CD4-positive, alpha-beta memory T cell (primary cell): Measurements from ENCODE around the gene CELF4. TPM values are rescaled to one million over a fixed set of nuclear protein-coding genes. Genes with fewer than 3 reads are reported as not detected.

Experiments used
- CTCF ChIA-PET: fragments of 350-600 bp; sonication (Branson Sonifier 250); formaldehyde crosslinking; loops from one replicate; lab custom pipeline; 2021; ENCODE audit warnings: inconsistent platforms; ENCODE audit not compliant: partially characterized antibody; lab: Charles Lee
- POLR2A ChIA-PET: fragments of 350-600 bp; sonication (Branson Sonifier 250); formaldehyde crosslinking; loops from one replicate; lab custom pipeline; 2021; ENCODE audit not compliant: partially characterized antibody; lab: Charles Lee
- DNase-seq, 5 donors: peaks; one replicate each; pipeline versions ENCODE4 v3.0.0 to v3.0.0-alpha.2; 2020 to 2022; ENCODE audit warnings: mixed read lengths in 1 of 5
- H3K27ac ChIP-seq: one replicate; pipeline ENCODE4 v1.7.0; 2013; ENCODE audit warnings: low read depth, low read length
- H3K27me3 ChIP-seq: 2 replicates; pipeline ENCODE4 v1.7.0; 2013; ENCODE audit warnings: mild to moderate bottlenecking, low read length, moderate library complexity; ENCODE audit not compliant: insufficient read depth
- H3K36me3 ChIP-seq: 2 replicates; pipeline ENCODE4 v1.7.0; 2013; ENCODE audit warnings: mild to moderate bottlenecking, low read length, moderate library complexity; ENCODE audit not compliant: insufficient read depth
- H3K4me1 ChIP-seq: 2 replicates; pipeline ENCODE4 v1.7.0; 2013; ENCODE audit warnings: mild to moderate bottlenecking, low read length, moderate library complexity; ENCODE audit not compliant: insufficient read depth
- H3K4me3 ChIP-seq, 2 donors: one replicate each; pipeline ENCODE4 v1.7.0; 2013; ENCODE audit warnings: low read length in 2 of 2, mild to moderate bottlenecking in 1 of 2
- H3K9me3 ChIP-seq, 2 donors: one replicate each; pipeline ENCODE4 v1.7.0; 2013; ENCODE audit warnings: low read length in 2 of 2, control low read depth in 1 of 2; ENCODE audit not compliant: control insufficient read depth in 1 of 2
- H3K27ac Mint-ChIP-seq, 7 donors: one replicate each; pipeline ENCODE4 v1.8.0; 2020 to 2021; ENCODE audit warnings: mixed read lengths in 7 of 7, mild to moderate bottlenecking in 6 of 7, inconsistent platforms in 3 of 7, moderate library complexity in 3 of 7
- H3K27me3 Mint-ChIP-seq, 2 donors: one replicate each; pipeline ENCODE4 v1.8.0; 2020 to 2021; ENCODE audit warnings: mixed read lengths in 2 of 2
- H3K36me3 Mint-ChIP-seq, 2 donors: one replicate each; pipeline ENCODE4 v1.8.0; 2020 to 2021; ENCODE audit warnings: mixed read lengths in 2 of 2, inconsistent platforms in 1 of 2, mild to moderate bottlenecking in 1 of 2
- H3K4me1 Mint-ChIP-seq, 4 donors: one replicate each; pipeline ENCODE4 v1.8.0; 2020 to 2021; ENCODE audit warnings: mixed read lengths in 4 of 4, mild to moderate bottlenecking in 1 of 4
- H3K4me3 Mint-ChIP-seq, 8 donors: one replicate each; pipeline ENCODE4 v1.8.0; 2020 to 2021; ENCODE audit warnings: mixed read lengths in 8 of 8, mild to moderate bottlenecking in 7 of 8, moderate library complexity in 6 of 8, inconsistent platforms in 3 of 8
- H3K9me3 Mint-ChIP-seq, 8 donors: one replicate each; pipeline ENCODE4 v1.8.0; 2020 to 2021; ENCODE audit warnings: mixed read lengths in 8 of 8, mild to moderate bottlenecking in 5 of 8, inconsistent platforms in 3 of 8, moderate library complexity in 1 of 8
- intact Hi-C: fragments of 100-400 bp; cut with micrococcal nuclease; formaldehyde crosslinking; loops from one replicate; pipeline ENCODE4 v1.15.1; 2023
- polyA plus RNA-seq, 2 donors: library from polyadenylated mRNA; unstranded; fragments of 300-500 nt; fragmentation: Illumina TruSeq; gene quantifications; one replicate each; pipeline ENCODE4 v1.2.3, GENCODE V29; 2021
- total RNA-seq, 2 experiments: library from RNA; stranded (reverse); gene quantifications; one replicate each; pipeline ENCODE4 v1.2.3, GENCODE V29; 2021

The CELF4 gene
- total and polyA plus RNA-seq, 4 experiments from 2014 or later = 0.23 TPM; not detected in 3

GRCh38 chr18:37511721-37512298, 53.8 kb downstream of the CELF4 start:
- CTCF ChIA-PET = no interaction called here
- Histone ChIP-seq H3K27ac (no peak overlapping the region), H3K9me3 (no peaks in the 10 kb centered on the region), H3K27me3 (no peaks in the 10 kb centered on the region), H3K4me3 (no peak overlapping the region), H3K36me3 (no peaks in the 10 kb centered on the region), H3K4me1 (no peaks in the 10 kb centered on the region)
- H3K4me3 Mint-ChIP-seq = no peak overlapping the region
- no peak for DNase-seq
- peaks cover 4 to 7% of the 10 kb centered on the region in 2 donors for H3K27me3 Mint-ChIP-seq
- intact Hi-C loops = no loop called here
- no peaks in the 10 kb centered on the region for H3K4me1 Mint-ChIP-seq
- peaks cover 3 to 25% (median 7%) of the 10 kb centered on the region in 8 donors for H3K9me3 Mint-ChIP-seq
- POLR2A ChIA-PET = no interaction called here
- no peak overlapping the region for H3K27ac Mint-ChIP-seq
- H3K36me3 Mint-ChIP-seq = no peaks in the 10 kb centered on the region

GRCh38 chr18:37509600-37509999, 56.0 kb downstream of the CELF4 start:
- Mint-ChIP-seq H3K36me3 (no peaks in the 10 kb centered on the region), H3K9me3 (peaks cover 3 to 25% (median 7%) of the 10 kb centered on the region in 8 donors), H3K27ac (no peak overlapping the region), H3K4me1 (no peaks in the 10 kb centered on the region), H3K27me3 (peaks cover 2 to 7% of the 10 kb centered on the region in 2 donors), H3K4me3 (no peak overlapping the region)
- ChIA-PET POLR2A (no interaction called here), CTCF (no interaction called here)
- Histone ChIP-seq H3K27ac (no peak overlapping the region), H3K9me3 (no peaks in the 10 kb centered on the region), H3K4me1 (no peaks in the 10 kb centered on the region), H3K27me3 (no peaks in the 10 kb centered on the region), H3K4me3 (no peak overlapping the region), H3K36me3 (no peaks in the 10 kb centered on the region)
- DNase-seq = no peak
- intact Hi-C loops = no loop called here

GRCh38 chr18:37508207-37508606, 57.4 kb downstream of the CELF4 start:
- Mint-ChIP-seq H3K27me3 (peaks cover 0 to 2% of the 10 kb centered on the region in 2 donors), H3K27ac (no peak overlapping the region), H3K9me3 (peaks cover 3 to 25% (median 8%) of the 10 kb centered on the region in 8 donors), H3K4me3 (no peak overlapping the region), H3K36me3 (no peaks in the 10 kb centered on the region), H3K4me1 (no peaks in the 10 kb centered on the region)
- Histone ChIP-seq H3K9me3 (no peaks in the 10 kb centered on the region), H3K27ac (no peak overlapping the region), H3K4me3 (no peak overlapping the region), H3K27me3 (no peaks in the 10 kb centered on the region), H3K4me1 (no peaks in the 10 kb centered on the region), H3K36me3 (no peaks in the 10 kb centered on the region)
- POLR2A ChIA-PET = no interaction called here
- CTCF ChIA-PET = no interaction called here
- DNase-seq = no peak
- intact Hi-C loops = no loop called here

GRCh38 chr18:37507239-37507638, 58.4 kb downstream of the CELF4 start:
- DNase-seq = no peak
- intact Hi-C loops = no loop called here
- ChIA-PET CTCF (no interaction called here), POLR2A (no interaction called here)
- Histone ChIP-seq H3K27ac (no peak overlapping the region), H3K4me3 (no peak overlapping the region), H3K27me3 (no peaks in the 10 kb centered on the region), H3K36me3 (no peaks in the 10 kb centered on the region), H3K9me3 (no peaks in the 10 kb centered on the region), H3K4me1 (no peaks in the 10 kb centered on the region)
- no peaks in the 10 kb centered on the region for H3K4me1 Mint-ChIP-seq
- no peak overlapping the region for H3K4me3 Mint-ChIP-seq
- no peaks in the 10 kb centered on the region for H3K36me3 Mint-ChIP-seq
- H3K9me3 Mint-ChIP-seq = peaks cover 3 to 25% (median 7%) of the 10 kb centered on the region in 8 donors
- no peak overlapping the region for H3K27ac Mint-ChIP-seq
- H3K27me3 Mint-ChIP-seq = peaks cover 0 to under 1% of the 10 kb centered on the region in 2 donors

- ChIA-PET CTCF (no interaction called here), POLR2A (no interaction called here)
- no peak overlapping the region for H3K4me3 Mint-ChIP-seq
- H3K4me1 Mint-ChIP-seq = no peaks in the 10 kb centered on the region
- Histone ChIP-seq H3K27ac (no peak overlapping the region), H3K36me3 (no peaks in the 10 kb centered on the region), H3K27me3 (no peaks in the 10 kb centered on the region), H3K4me1 (no peaks in the 10 kb centered on the region), H3K4me3 (no peak overlapping the region), H3K9me3 (no peaks in the 10 kb centered on the region)
- H3K9me3 Mint-ChIP-seq = peaks cover 3 to 22% (median 5%) of the 10 kb centered on the region in 8 donors
- H3K27me3 Mint-ChIP-seq = peaks cover 0 to 1% of the 10 kb centered on the region in 2 donors
- no peak for DNase-seq
- H3K27ac Mint-ChIP-seq = no peak overlapping the region
- no peaks in the 10 kb centered on the region for H3K36me3 Mint-ChIP-seq
- intact Hi-C loops = no loop called here
Measured at GRCh38 chr18:37506001-37506400, 59.6 kb downstream of the CELF4 start.

GRCh38 chr18:37505321-37505720, 60.3 kb downstream of the CELF4 start:
- H3K36me3 ChIP-seq = no peaks in the 10 kb centered on the region
- intact Hi-C loops = no loop called here
- H3K4me1 ChIP-seq = no peaks in the 10 kb centered on the region
- Mint-ChIP-seq H3K36me3 (no peaks in the 10 kb centered on the region), H3K9me3 (peaks cover under 1 to 15% (median 4%) of the 10 kb centered on the region in 8 donors), H3K4me1 (no peaks in the 10 kb centered on the region), H3K27ac (peak overlapping the region in 1 of 7 donors; percentile 67), H3K4me3 (no peak overlapping the region), H3K27me3 (peaks cover 0 to 1% of the 10 kb centered on the region in 2 donors)
- ChIA-PET CTCF (no interaction called here), POLR2A (no interaction called here)
- DNase-seq = no peak
- H3K9me3 ChIP-seq = no peaks in the 10 kb centered on the region
- no peak overlapping the region for H3K27ac ChIP-seq
- no peak overlapping the region for H3K4me3 ChIP-seq
- H3K27me3 ChIP-seq = no peaks in the 10 kb centered on the region

GRCh38 chr18:37502601-37503000, 63.0 kb downstream of the CELF4 start:
- H3K9me3 Mint-ChIP-seq = peaks cover 0 to 4% (median 0%) of the 10 kb centered on the region in 8 donors
- DNase-seq = no peak
- Histone ChIP-seq H3K4me3 (no peak overlapping the region), H3K4me1 (no peaks in the 10 kb centered on the region), H3K27ac (no peak overlapping the region), H3K36me3 (no peaks in the 10 kb centered on the region), H3K27me3 (no peaks in the 10 kb centered on the region), H3K9me3 (no peaks in the 10 kb centered on the region)
- no peaks in the 10 kb centered on the region for H3K36me3 Mint-ChIP-seq
- peaks cover 2 to 3% of the 10 kb centered on the region in 2 donors for H3K27me3 Mint-ChIP-seq
- intact Hi-C loops = no loop called here
- no peak overlapping the region for H3K4me3 Mint-ChIP-seq
- CTCF ChIA-PET = no interaction called here
- no peak overlapping the region for H3K27ac Mint-ChIP-seq
- H3K4me1 Mint-ChIP-seq = no peaks in the 10 kb centered on the region
- POLR2A ChIA-PET = no interaction called here
